ENCODE measurements around the gene DLK1.

DLK1 gene

DNA sequence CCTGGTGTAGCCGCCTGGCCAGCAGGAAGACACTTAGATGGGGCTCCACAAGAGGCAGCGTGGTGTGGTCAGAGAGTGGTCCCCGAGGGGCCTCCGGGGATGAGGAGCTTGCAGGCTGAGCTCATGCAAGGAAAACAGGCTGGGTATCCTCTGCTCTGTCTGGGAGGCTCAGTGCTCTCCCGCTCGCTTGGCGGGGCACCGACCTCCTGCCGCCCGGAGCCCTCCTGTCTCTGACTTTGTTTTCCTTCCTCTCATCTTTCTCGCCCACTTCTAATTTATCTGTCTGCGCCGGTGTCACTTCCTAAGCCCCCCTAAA is 31.3 kb upstream of the DLK1 start:
- Histone ChIP-seq H3K36me3 (ENCODE audit: control insufficient read depth, insufficient read depth, low read length) (no peaks in the 10 kb centered on the region), H3K4me3 (ENCODE audit: low read depth, low read length) (no peak overlapping the region), H3K27me3 (ENCODE audit: control insufficient read depth, insufficient read depth, low read length) (no peaks in the 10 kb centered on the region), H3K9me3 (ENCODE audit: control insufficient read depth, insufficient read depth, low read length) (no peaks in the 10 kb centered on the region), H3K9ac (ENCODE audit: low read depth, low read length) (no peak overlapping the region), H3K4me1 (ENCODE audit: control insufficient read depth, insufficient read depth, low read length) (no peaks in the 10 kb centered on the region)

GRCh38 chr14:100696008-100696407 is 30.7 kb upstream of the DLK1 start:
- H3K4me3 ChIP-seq (ENCODE audit: low read depth, low read length) = no peak overlapping the region
- no peaks in the 10 kb centered on the region for H3K9me3 ChIP-seq (ENCODE audit: control insufficient read depth, insufficient read depth, low read length)
- H3K36me3 ChIP-seq (ENCODE audit: control insufficient read depth, insufficient read depth, low read length) = no peaks in the 10 kb centered on the region
- H3K9ac ChIP-seq (ENCODE audit: low read depth, low read length) = no peak overlapping the region
- H3K4me1 ChIP-seq (ENCODE audit: control insufficient read depth, insufficient read depth, low read length) = no peaks in the 10 kb centered on the region
- H3K27me3 ChIP-seq (ENCODE audit: control insufficient read depth, insufficient read depth, low read length) = no peaks in the 10 kb centered on the region

- no peaks in the 10 kb centered on the region for H3K36me3 ChIP-seq (ENCODE audit: control insufficient read depth, insufficient read depth, low read length)
- H3K9me3 ChIP-seq (ENCODE audit: control insufficient read depth, insufficient read depth, low read length) = no peaks in the 10 kb centered on the region
- H3K27me3 ChIP-seq (ENCODE audit: control insufficient read depth, insufficient read depth, low read length) = no peaks in the 10 kb centered on the region
- no peak overlapping the region for H3K4me3 ChIP-seq (ENCODE audit: low read depth, low read length)
- H3K4me1 ChIP-seq (ENCODE audit: control insufficient read depth, insufficient read depth, low read length) = no peaks in the 10 kb centered on the region
- no peak overlapping the region for H3K9ac ChIP-seq (ENCODE audit: low read depth, low read length)
These were observed 30.1 kb upstream of the DLK1 start for GRCh38 chr14:100696590-100696989.

GRCh38 chr14:100698066-100698465 is 28.6 kb upstream of the DLK1 start:
- no peaks in the 10 kb centered on the region for H3K36me3 ChIP-seq (ENCODE audit: control insufficient read depth, insufficient read depth, low read length)
- no peaks in the 10 kb centered on the region for H3K27me3 ChIP-seq (ENCODE audit: control insufficient read depth, insufficient read depth, low read length)
- no peak overlapping the region for H3K4me3 ChIP-seq (ENCODE audit: low read depth, low read length)
- H3K4me1 ChIP-seq (ENCODE audit: control insufficient read depth, insufficient read depth, low read length) = no peaks in the 10 kb centered on the region
- H3K9ac ChIP-seq (ENCODE audit: low read depth, low read length) = no peak overlapping the region
- no peaks in the 10 kb centered on the region for H3K9me3 ChIP-seq (ENCODE audit: control insufficient read depth, insufficient read depth, low read length)

GRCh38 chr14:100698666-100699448 is 27.8 kb upstream of the DLK1 start:
- H3K4me3 ChIP-seq (ENCODE audit: low read depth, low read length) = no peak overlapping the region
- H3K4me1 ChIP-seq (ENCODE audit: control insufficient read depth, insufficient read depth, low read length) = no peaks in the 10 kb centered on the region
- no peaks in the 10 kb centered on the region for H3K9me3 ChIP-seq (ENCODE audit: control insufficient read depth, insufficient read depth, low read length)
- H3K27me3 ChIP-seq (ENCODE audit: control insufficient read depth, insufficient read depth, low read length) = no peaks in the 10 kb centered on the region
- H3K9ac ChIP-seq (ENCODE audit: low read depth, low read length) = no peak overlapping the region
- H3K36me3 ChIP-seq (ENCODE audit: control insufficient read depth, insufficient read depth, low read length) = no peaks in the 10 kb centered on the region

DNA sequence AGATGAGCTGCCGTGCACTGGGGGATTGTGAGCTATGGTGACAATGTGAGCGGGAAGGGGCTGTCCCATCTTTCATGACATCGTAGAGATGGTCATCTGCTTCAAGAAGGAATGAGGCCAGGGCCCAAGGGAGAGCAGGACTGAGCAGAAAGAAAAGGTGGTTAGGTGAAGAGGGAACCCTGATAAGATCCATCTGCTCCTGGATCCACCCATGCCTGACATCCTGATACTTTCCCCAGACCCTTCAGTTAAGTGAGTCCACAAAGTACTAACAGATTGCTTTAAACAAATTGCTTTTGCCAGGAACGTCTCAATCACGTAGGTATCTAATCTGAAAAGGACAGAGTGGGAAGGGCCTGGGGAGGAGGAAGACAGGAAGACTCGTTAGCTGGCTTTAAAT is 25.4 kb upstream of the DLK1 start:
- no peak overlapping the region for H3K4me3 ChIP-seq (ENCODE audit: low read depth, low read length)
- H3K9ac ChIP-seq (ENCODE audit: low read depth, low read length) = no peak overlapping the region
- no peaks in the 10 kb centered on the region for H3K27me3 ChIP-seq (ENCODE audit: control insufficient read depth, insufficient read depth, low read length)
- H3K4me1 ChIP-seq (ENCODE audit: control insufficient read depth, insufficient read depth, low read length) = no peaks in the 10 kb centered on the region
- no peaks in the 10 kb centered on the region for H3K9me3 ChIP-seq (ENCODE audit: control insufficient read depth, insufficient read depth, low read length)
- H3K36me3 ChIP-seq (ENCODE audit: control insufficient read depth, insufficient read depth, low read length) = no peaks in the 10 kb centered on the region

- no peaks in the 10 kb centered on the region for H3K4me1 ChIP-seq (ENCODE audit: control insufficient read depth, insufficient read depth, low read length)
These were observed 24.1 kb upstream of the DLK1 start for GRCh38 chr14:100702590-100702989.

GRCh38 chr14:100703386-100704220 is 23.1 kb upstream of the DLK1 start:
- Histone ChIP-seq H3K4me1 (ENCODE audit: control insufficient read depth, insufficient read depth, low read length) (no peaks in the 10 kb centered on the region), H3K27me3 (ENCODE audit: control insufficient read depth, insufficient read depth, low read length) (no peaks in the 10 kb centered on the region), H3K4me3 (ENCODE audit: low read depth, low read length) (no peak overlapping the region), H3K9me3 (ENCODE audit: control insufficient read depth, insufficient read depth, low read length) (no peaks in the 10 kb centered on the region), H3K36me3 (ENCODE audit: control insufficient read depth, insufficient read depth, low read length) (no peaks in the 10 kb centered on the region), H3K9ac (ENCODE audit: low read depth, low read length) (no peak overlapping the region)

More at GRCh38 chr14:100702590-100702989, 24.1 kb upstream of the DLK1 start:
- H3K4me3 ChIP-seq (ENCODE audit: low read depth, low read length) = no peak overlapping the region
- no peaks in the 10 kb centered on the region for H3K36me3 ChIP-seq (ENCODE audit: control insufficient read depth, insufficient read depth, low read length)
- H3K27me3 ChIP-seq (ENCODE audit: control insufficient read depth, insufficient read depth, low read length) = no peaks in the 10 kb centered on the region
- H3K9ac ChIP-seq (ENCODE audit: low read depth, low read length) = no peak overlapping the region
- no peaks in the 10 kb centered on the region for H3K9me3 ChIP-seq (ENCODE audit: control insufficient read depth, insufficient read depth, low read length)

DNA sequence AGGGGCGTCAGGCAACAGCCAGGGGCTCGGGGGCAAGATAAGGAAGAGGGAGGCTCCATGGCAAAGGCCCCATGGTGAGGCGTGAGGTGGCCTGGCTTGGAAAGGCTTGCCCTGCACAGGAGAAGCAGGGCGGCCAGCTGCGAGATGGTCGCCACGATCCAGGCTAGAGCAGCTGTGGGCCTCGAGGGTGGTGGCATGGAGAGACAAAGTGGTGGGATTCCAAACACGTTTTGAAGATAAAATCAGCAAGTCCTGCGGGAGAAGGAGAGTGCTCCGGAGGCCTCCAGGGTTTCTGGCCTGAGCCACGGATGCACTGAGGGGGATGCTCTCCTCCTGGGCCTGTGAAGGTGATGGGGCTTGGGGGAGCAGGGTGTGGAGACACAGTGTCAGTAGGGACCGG is 20.5 kb upstream of the DLK1 start:
- Histone ChIP-seq H3K4me3 (ENCODE audit: low read depth, low read length) (no peak overlapping the region), H3K36me3 (ENCODE audit: control insufficient read depth, insufficient read depth, low read length) (no peaks in the 10 kb centered on the region), H3K27me3 (ENCODE audit: control insufficient read depth, insufficient read depth, low read length) (peaks cover 6% of the 10 kb centered on the region), H3K9me3 (ENCODE audit: control insufficient read depth, insufficient read depth, low read length) (no peaks in the 10 kb centered on the region), H3K4me1 (ENCODE audit: control insufficient read depth, insufficient read depth, low read length) (peaks cover 4% of the 10 kb centered on the region), H3K9ac (ENCODE audit: low read depth, low read length) (no peak overlapping the region)

GRCh38 chr14:100706860-100707259 is 19.8 kb upstream of the DLK1 start:
- Histone ChIP-seq H3K4me1 (ENCODE audit: control insufficient read depth, insufficient read depth, low read length) (peaks cover 4% of the 10 kb centered on the region), H3K36me3 (ENCODE audit: control insufficient read depth, insufficient read depth, low read length) (no peaks in the 10 kb centered on the region), H3K9me3 (ENCODE audit: control insufficient read depth, insufficient read depth, low read length) (no peaks in the 10 kb centered on the region), H3K27me3 (ENCODE audit: control insufficient read depth, insufficient read depth, low read length) (peaks cover 6% of the 10 kb centered on the region), H3K9ac (ENCODE audit: low read depth, low read length) (no peak overlapping the region), H3K4me3 (ENCODE audit: low read depth, low read length) (no peak overlapping the region)

DNA sequence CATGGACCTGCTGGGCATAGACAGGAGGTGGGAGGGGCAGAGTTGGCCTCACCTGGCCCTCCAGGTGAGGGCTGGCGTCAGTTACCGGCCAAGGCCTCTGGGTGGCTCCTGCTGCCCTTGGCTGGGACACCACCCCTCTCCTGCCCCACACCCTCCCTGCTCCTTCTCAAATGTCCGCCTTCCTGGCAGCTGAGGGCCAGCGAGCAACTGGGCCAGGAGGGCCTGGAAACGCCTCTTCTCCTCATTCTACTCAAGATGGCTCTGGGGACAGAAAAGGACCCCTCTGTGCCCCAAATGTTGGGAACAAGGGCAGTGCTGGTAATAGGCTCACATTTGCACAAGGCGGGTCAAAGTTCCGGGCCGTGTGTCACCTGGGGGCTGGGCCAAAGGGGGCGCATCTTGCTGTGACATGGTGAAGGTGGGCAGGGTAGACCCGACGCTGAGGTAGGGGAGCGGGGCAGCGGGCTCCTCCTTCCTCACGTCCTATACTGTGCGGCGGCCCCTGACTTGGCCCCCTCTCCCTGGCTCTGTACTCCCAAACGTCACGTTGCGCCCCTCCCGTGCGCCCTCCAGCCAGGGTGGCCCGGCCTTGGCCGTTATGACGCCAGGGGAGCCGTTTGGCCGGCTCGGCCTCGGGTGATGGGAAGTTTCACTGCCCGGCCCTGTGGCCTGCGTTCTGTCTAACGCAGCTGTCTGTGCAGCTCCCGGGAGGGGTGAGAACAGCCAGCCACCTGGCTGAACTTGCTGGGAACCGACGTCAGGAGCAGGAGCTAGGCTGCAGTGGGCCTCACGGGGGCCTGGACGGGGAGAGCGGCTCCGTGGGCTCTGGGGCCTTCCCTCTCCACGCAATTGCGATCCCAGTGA is 18.0 kb upstream of the DLK1 start:
- peaks cover 6% of the 10 kb centered on the region for H3K27me3 ChIP-seq (ENCODE audit: control insufficient read depth, insufficient read depth, low read length)
- H3K4me3 ChIP-seq (ENCODE audit: low read depth, low read length) = peak overlapping the region; percentile 26
- no peaks in the 10 kb centered on the region for H3K36me3 ChIP-seq (ENCODE audit: control insufficient read depth, insufficient read depth, low read length)
- no peaks in the 10 kb centered on the region for H3K9me3 ChIP-seq (ENCODE audit: control insufficient read depth, insufficient read depth, low read length)
- H3K9ac ChIP-seq (ENCODE audit: low read depth, low read length) = no peak overlapping the region
- peaks cover 4% of the 10 kb centered on the region for H3K4me1 ChIP-seq (ENCODE audit: control insufficient read depth, insufficient read depth, low read length)
